ENCODE measurements around the gene BRD7. TPM values are rescaled to one million over a fixed set of nuclear protein-coding genes. Genes with fewer than 3 reads are reported as not detected.

The BRD7 gene
- total and polyA plus RNA-seq, 2 donors (not counting 3 experiments of a cell fraction or from before 2014, with no cell fraction given), result 17.1 to 69.1 TPM

- FAIRE-seq, result no peak
- H4K20me1 ChIP-seq (replicated peaks; ENCODE audit: control insufficient read depth, extremely low read depth, insufficient read depth, low read length), result no peaks in the 10 kb centered on the region
- ChIA-PET CTCF (no interaction called here), POLR2A (no interaction called here)
- no peaks in the 10 kb centered on the region for H3K27me3 ChIP-seq (ENCODE audit: control insufficient read depth in 2 of 2, insufficient read depth in 2 of 2, low read length in 2 of 2)
- no peak overlapping the region for H3K4me3 ChIP-seq (replicated peaks in 1 of 3; ENCODE audit: insufficient read depth in 1 of 3, low read depth in 1 of 3, low read length in 3 of 3)
- H3K4me1 ChIP-seq (ENCODE audit: control insufficient read depth, extremely low read depth, insufficient read depth, low read length), result no peaks in the 10 kb centered on the region
- no peak for DNase-seq (ENCODE audit: low read depth, low spot score)
- H3K9me1 ChIP-seq (replicated peaks; ENCODE audit: control insufficient read depth, extremely low read depth, insufficient read depth, low read length), result no peaks in the 10 kb centered on the region
- no TSS peak for BruUV-seq (replicated peaks)
- H3K27ac ChIP-seq (ENCODE audit: insufficient read depth, low read depth, low read length), result no peak overlapping the region
- intact Hi-C loops (cut with micrococcal nuclease), result no loop called here
- no peak overlapping the region for H3K4me2 ChIP-seq (ENCODE audit: insufficient read depth, low read length)
- no peaks in the 10 kb centered on the region for H3K79me2 ChIP-seq (ENCODE audit: control insufficient read depth, insufficient read depth, low read length)
- H3K36me3 ChIP-seq (ENCODE audit: control insufficient read depth in 2 of 2, extremely low read depth in 1 of 2, insufficient read depth in 2 of 2, low read length in 2 of 2), result no peaks in the 10 kb centered on the region
- no peak overlapping the region for H2AFZ ChIP-seq (ENCODE audit: low read depth, low read length)
- dilution Hi-C loops (cut with MboI; ENCODE audit: extremely low pct_ligation_motif_present, low sequenced_read_pairs), result no loop called here
- no peak for TF ChIP-seq EZH2 (IDR thresholded peaks at IDR 0.05; ENCODE audit: borderline replicate concordance, low read depth, low read length, severe bottlenecking)
- no peak for TF ChIP-seq CTCF (IDR thresholded peaks at IDR 0.05; ENCODE audit: extremely low read depth in 1 of 2, insufficient read depth in 1 of 2, low read depth in 1 of 2, low read length in 2 of 2)
- TF ChIP-seq GATA2 (IDR thresholded peaks at IDR 0.05; ENCODE audit: insufficient read depth, insufficient read length, low read depth, low read length), result no peak
- no peak for TF ChIP-seq POLR2A (IDR thresholded peaks at IDR 0.05; ENCODE audit: low read depth, low read length)
- TF ChIP-seq FOS (IDR thresholded peaks at IDR 0.05; ENCODE audit: borderline replicate concordance, insufficient read depth, low read length), result no peak
- TF ChIP-seq, protein P1, sequence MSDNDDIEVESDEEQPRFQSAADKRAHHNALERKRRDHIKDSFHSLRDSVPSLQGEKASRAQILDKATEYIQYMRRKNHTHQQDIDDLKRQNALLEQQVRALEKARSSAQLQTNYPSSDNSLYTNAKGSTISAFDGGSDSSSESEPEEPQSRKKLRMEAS (IDR thresholded peaks at IDR 0.05; ENCODE audit: insufficient read depth, insufficient read length), result no peak
- no peak for TF ChIP-seq MYC (IDR thresholded peaks at IDR 0.05; ENCODE audit: low read depth, low read length)
- TF ChIP-seq POLR2AphosphoS5 (IDR thresholded peaks at IDR 0.05; ENCODE audit: insufficient read depth, low read depth, low read length), result no peak
- no peak for TF ChIP-seq JUN (IDR thresholded peaks at IDR 0.05; ENCODE audit: borderline replicate concordance, insufficient read depth, insufficient read length, low read depth)
- H3K9ac ChIP-seq (replicated peaks; ENCODE audit: extremely low read depth, insufficient read depth, low read length), result no peak overlapping the region
- H3K9me3 ChIP-seq (replicated peaks; ENCODE audit: control insufficient read depth, insufficient read depth, low read length), result no peaks in the 10 kb centered on the region
Measured at GRCh38 chr16:50400312-50400966, 31.7 kb upstream of the BRD7 start.
